ENCODE measurements around the gene FBXO5.
"Not testable (repeated sequence)": the region's sequence is repeated elsewhere in the genome, so short reads cannot be mapped to it uniquely, and the experiment has no call there.

Gene FBXO5

DNA sequence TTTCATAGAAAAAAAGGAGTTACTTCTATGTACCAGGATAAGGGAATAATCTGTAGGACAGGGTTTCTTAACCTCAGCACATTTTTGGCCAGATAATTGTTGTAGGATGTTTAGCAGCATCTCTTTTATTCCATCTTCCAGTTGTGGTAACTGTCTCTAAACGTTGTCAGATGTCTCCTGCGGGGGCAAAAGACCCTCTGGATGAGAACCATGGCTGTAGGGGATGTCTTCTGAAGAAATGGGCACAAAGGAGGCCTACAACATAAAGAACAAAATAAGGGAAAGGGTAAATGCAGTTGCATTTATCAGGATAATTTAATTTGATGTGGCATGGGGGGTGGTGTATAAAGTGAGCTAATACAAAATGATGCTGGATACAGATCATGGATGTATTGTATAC is 4.1 kb upstream of the FBXO5 start:
- DNase-seq: no peak

DNA sequence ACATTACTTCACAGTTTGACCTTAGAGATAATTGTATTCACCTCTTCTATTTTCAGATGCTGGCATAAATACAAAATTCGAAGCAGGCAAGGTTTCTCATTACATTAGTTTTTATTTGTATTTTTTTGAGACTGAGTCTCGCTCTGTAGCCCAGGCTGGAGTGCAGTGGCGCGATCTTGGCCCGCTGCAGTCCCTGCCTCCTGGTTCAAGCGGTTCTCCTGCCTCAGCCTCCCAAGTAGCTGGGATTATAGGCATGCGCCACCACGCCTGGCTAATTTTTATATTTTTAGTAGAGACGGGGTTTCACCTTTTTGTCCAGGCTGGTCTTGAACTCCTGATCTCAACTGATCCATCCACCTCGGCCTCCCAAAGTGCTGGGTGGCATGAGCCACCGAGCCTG is 2.5 kb upstream of the FBXO5 start:
- DNase-seq: not testable (repeated sequence)

DNA sequence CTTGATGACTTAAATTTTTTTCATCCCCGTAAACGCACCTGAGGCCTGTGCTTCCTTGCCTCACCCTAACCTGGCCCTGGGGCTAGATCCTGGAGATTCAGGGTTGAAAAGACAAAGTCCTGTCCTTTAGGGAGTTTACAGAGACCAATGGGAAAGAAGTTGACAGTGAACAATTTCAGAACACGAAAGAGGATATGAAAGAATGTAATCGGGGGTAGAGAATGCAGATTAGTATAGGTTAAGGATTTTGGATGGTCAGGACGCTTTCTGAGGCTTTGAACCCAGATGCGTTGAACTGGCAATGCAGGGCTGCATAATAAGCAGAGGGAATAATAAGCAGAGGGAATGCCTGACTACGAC is 1.7 kb upstream of the FBXO5 start:
- DNase-seq: no peak

DNA sequence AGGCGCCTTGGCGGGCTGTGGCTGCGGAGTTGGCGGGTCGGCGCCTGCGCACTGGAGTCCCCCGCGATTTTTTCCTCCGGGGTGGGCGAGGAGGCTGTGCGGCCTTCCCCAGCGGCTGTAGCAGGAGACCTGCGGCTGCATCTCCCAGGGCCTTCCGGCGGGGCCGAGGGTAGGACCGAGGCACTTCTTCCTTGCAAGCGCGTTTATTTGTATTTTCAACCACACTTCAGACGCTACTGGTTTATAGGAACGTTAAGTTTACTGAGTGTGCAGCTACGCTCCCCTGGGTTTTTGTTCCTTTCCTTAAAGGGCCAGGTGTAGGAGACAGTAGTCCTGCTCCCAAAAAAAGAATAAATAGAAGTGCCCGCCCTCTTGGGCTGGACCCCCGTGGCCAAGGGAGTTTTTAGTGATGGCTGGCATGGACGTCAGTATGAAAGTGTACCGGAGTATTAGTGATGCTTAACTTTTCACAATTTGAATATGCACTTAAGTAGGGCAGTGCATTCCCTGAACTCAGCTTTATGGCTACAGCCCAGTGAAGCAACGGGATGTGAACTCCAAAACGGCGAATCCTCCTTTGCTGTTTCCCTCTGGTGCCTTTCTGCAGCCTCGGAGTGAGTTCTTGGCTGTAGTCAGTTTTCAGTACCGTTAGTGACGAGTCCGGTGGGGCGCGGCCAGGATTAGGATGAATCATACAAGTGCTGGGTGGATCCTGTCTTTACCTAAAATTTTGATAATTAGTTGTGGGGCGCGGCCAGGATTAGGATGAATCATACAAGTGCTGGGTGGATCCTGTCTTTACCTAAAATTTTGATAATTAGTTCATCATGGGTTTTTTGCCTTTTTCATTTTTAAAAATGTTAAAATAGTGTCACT is 1.0 kb upstream of the FBXO5 start:
- DNase-seq: peak; percentile 98

DNA sequence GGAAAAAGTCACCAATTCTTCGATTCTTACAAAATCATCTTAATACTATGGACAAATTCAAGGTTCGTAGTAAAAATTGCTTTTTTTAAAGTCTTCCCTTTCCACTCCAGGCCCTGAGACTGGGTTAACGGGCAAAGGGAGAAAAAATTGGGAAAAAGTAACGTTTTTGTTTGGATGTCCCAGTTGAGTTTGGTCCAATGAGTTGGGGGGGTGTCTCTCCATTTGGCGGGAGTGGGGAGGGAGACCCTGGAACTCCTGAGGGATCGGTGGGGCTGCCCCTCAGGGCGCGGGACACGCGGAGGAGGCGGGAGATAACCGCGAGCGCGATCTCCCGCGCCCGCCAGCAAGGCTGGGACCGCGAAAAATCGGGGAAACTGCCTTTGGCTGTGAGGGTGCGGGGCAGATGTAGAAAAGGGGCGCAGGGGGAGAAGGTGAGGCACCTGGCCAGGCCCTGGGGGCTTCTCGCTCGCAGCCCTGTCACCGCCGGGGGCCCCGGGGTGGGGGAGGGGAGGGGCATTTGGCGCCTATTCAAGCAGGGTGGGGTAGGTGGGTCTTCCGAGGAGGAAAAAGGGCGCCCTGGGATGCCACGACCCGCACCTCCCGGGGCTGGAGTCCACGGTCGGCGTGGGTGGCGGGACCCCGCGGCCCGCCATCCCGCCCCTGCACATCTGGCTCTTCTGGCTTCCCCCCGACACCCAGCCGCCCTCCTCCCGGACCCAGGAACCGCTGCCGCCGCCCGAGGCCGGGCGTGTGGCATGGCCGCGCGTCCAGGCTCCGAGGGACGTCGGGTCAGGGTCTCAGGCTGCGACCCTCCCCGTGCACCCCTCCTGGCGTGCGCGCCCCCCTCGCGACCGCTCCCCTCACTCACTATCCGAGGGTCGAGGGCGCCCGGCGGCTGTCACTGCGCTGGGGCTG is 595 bp downstream of the FBXO5 start:
- peak; percentile 54 for DNase-seq

DNA sequence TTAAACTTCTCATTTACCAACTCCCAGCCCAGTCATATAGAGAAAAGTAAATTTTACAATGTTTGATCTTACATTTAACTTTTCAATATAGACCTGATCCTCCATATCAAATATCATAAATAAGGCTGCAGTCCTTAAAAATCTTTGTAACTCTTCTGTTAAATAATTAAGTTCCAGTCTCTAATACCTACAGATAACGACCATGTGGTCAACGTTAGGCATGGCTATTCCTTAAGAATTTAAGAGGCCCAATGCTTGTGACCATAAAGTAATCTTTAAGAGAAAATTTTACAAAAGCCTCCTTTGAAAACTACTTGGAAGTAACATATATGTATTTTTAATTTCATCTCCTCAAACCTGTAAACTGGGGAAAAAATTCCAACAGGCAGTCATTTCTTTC is 1.6 kb downstream of the FBXO5 start:
- DNase-seq: no peak

DNA sequence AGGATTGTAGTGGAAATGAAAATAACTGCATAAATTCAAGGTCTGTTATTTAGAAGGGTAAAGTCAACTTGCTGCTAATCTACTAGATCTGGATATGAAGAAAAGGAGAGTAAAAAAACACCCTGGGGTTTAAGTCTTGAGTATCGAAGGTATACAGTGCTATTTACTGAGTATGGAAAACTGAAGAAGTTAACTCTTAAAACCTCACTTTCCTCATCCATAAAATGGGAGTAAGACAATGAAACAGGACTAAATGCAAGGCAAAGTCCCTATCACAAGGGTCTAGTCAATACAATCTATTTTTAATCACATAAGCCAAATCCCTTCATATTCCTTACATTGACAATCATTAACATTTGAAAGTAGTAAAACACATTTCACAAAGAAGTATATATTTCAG is 2.2 kb downstream of the FBXO5 start:
- no peak for DNase-seq

DNA sequence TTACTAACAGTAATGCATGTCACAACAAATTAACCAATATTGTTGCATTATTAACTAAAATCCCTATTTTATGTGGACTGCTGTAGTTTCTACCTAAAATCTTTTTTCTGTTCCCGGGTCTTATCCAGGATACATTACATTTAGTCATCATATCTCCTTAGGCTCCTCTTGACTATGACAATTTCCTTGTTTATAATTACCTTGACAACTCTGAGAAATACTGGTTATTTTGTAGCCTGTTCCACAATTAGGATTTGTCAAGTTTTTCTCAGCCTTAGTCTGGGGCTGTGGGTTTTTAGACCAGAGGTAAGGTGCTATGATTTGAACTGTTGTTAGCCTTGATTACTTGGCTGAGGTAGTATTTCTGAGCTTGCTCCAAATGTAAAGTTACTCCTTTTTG is 3.7 kb downstream of the FBXO5 start:
- no peak for DNase-seq

DNA sequence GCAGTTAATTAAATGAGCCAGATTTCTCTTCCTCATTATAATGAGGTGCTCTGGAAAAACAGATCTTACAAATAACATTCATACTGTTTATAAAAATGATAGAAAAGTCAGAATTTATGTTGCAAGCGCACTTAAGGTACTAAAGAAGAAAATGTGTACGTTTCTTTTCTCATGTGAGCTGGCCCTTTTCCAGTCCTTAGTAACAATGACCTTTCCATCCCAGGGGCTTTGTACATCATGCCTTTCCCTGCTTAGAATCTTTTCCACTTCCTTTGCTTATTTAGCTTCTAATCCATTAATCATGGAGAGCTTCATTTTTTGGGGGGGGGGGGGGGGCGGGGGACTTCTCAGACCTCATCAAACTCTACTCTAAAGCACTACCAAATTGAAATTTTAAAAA is 4.8 kb downstream of the FBXO5 start:
- no peak for DNase-seq

DNA sequence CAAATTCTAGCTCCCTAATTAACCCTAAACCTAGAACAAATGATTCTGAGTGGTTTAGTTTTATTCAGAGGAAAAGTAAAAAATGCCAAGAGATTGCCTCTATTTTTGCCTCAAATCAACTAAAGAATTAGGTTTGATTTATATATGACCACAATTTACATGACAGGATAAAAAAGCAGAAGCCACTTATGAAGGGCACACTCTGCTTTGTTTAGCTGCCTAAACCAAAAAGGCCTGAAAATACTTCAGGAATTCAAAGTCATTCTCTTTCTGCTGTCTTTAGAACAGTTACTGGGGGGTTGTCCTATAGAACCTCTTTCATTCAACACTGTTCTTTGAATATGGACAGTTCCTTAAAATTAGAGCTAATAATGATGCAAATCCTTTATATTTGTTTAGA is 5.3 kb downstream of the FBXO5 start:
- DNase-seq: no peak

DNA sequence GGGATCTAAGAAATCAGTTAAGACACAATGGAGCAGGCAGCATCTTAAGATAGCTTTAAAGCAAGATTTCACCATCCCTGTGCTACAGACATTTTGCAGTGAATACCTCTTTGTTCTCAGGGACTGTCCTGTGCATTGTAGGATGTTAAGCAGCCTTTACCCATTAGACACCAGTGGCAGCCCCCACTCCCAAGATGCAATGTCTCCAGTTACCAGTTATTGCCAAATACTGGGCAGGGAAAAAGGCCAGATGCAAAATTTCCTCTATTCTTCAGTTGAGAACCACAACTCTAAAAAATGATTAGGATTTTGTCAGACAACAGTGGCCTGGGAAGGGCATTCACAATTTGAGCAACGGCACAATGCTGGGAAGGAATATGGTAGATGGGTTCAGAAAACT is 6.1 kb downstream of the FBXO5 start:
- DNase-seq: no peak

DNA sequence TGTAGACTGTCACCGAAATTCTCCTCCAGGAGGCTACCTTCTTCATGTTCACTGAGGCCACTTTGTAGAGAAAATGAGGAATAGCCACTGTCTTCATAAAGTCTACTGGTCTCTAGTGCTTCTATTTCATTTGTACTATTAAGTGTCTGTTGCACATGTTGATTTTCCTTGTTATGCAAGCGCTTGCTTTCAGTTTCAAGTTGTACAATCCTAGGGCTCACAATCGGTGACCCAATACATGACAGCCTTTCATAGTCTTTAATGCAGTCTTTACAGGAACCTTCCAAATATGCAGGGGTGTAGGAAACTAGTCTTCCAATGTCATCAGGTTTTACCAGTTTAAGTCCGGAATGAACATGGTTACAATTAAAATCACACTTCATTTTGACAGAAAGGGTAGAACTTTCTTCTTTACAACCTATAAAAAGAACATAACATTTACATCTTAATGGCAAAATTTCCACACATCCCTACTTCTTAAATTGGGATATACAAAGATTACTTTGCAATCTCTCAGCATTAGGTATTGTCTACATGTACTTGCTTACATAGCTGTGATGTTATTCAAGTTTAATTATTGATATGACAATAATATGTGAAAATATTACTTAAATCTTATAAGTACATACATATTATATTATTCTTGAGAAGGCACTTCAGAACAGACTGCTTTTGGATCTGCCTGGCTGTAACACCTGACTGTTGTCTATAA is 7.5 kb downstream of the FBXO5 start:
- no peak for DNase-seq

DNA sequence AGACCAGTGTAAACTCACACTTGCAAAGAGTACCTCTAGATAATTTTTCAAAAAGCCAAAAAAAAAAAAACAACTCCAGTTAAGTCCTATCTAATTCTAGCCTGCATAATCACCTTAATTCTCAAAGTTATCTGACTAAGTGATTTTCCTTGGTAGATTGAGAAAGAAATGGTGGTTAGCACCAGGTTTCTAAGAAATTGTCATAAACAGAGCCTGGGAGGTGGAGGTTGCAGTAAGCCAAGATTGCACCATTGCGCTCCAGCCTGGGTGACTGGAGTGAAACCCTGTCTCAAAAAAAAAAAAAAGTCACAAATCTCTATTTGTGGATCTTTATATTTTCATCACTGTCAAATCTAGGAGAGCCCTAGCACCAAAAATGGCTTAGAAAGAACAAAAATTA is 8.9 kb downstream of the FBXO5 start:
- DNase-seq: no peak

DNA sequence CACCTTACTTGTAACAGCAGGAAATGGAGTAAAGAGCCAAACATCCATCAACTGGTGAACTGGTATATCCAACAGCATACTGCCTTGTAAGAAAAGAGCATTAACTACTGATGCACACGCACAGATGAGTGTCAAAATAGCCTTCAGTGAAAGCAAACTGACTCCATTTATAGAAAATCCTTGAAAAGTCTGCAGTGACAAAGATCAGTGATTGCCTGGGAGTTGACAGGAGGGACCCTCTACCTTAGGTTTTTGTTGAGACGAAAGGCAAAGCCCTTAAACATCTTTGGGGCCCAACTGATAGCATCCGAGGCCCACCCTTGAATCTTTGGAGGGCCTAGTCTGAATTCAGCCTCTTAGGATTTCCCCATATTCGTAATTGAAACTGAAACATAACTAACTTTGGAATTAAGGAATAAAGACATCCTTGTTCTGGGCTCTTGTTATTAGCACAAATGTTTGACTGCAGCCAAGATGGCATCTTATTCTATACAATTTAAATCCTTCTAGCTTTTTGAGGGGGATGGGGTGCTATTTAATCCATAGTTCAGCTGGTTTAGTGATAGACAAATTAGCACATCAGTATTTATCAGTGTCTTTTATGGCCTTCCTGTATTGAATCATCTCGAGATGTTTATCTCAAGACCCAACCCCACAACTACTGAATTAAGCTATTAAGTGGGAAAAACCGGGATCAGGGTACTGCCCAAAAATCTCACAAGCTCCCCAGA is 13.0 kb downstream of the FBXO5 start:
- DNase-seq: no peak

DNA sequence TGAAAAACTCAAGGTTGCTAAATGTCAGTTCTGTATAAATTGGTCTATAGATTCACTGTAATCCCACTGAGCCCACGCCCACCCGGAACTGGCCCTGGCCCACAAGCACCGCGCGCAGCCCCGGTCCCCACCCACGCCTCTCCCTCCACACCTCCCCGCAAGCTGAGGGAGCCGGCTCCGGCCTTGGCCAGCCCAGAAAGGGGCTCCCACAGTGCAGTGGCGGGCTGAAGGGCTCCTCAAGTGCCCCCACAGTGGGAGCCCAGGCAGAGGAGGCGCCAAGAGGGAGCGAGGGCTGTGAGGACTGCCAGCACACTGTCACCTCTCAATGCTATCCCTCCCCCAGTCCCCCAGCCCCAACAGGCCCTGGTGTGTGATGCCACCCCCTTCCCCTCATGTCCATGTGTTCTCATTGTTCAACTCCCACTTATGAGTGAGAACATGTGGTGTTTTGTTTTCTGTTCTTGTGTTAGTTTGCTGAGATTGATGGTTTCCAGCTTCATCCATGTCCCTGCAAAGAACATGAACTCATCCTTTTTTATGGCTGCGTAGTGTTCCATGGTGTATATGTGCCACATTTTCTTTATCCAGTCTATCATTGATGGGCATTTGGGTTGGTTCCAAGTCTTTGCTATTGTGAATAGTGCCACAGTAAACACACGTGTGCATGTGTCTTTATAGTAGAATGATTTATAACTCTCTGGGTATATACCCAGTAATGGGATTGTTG is 16.5 kb downstream of the FBXO5 start:
- not testable (repeated sequence) for DNase-seq

DNA sequence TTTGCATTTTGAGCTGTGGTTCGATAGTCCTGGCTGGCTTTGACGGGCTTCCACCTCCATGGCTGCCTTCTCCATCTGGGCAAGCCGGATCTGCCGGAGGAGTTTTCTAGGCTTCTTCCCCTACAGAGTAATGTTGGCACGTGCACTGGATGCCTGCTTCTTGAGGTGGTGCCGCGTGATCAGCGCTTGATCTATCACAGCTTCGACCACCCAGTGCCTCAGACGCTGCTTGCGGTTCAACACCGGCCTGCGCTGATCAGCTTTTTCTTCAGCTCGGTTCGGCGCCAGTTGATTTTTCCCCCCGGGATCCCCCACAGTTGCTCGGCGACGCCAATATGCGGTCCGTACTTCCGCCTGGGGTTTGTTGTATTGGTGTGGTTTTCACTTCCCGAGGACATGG is 23.5 kb downstream of the FBXO5 start:
- no peak for DNase-seq

DNA sequence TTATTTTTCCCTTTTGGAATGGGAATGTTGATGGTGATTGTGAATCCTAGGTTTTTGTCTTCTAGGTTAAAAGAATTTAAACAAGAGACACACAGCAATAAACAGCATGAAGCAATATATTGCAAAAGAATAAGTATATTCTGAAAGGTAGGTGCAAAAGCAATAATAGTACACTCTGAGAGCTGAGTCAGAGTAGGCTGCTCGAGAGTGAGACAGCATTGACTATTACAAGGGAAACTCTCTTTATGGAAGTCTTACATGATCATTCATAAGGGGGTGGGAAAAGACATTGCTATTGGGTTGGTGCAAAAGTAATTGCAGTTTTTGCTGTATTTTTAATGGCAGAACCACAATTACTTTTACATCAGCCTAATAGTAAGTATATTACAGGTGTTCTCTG is 25.0 kb downstream of the FBXO5 start:
- DNase-seq: no peak

DNA sequence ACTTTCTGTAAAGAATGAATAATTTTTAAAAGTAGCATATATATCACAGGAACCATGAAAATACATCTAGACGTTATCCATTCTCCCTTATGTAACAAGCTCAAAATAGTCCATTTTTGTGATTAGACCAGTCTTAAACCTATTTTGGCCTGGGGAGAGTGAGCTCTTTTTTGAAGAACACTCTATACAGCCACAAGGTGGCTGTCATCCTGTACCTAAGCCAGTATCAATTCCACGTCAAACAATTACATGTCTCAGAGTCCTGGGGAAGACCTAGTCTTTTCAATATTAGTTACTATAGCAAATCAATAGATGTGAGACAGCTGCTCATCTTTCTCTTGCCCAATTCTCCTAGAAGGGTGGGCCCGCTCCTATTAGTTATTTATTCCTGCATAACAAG is 28.4 kb downstream of the FBXO5 start:
- no peak for DNase-seq

DNA sequence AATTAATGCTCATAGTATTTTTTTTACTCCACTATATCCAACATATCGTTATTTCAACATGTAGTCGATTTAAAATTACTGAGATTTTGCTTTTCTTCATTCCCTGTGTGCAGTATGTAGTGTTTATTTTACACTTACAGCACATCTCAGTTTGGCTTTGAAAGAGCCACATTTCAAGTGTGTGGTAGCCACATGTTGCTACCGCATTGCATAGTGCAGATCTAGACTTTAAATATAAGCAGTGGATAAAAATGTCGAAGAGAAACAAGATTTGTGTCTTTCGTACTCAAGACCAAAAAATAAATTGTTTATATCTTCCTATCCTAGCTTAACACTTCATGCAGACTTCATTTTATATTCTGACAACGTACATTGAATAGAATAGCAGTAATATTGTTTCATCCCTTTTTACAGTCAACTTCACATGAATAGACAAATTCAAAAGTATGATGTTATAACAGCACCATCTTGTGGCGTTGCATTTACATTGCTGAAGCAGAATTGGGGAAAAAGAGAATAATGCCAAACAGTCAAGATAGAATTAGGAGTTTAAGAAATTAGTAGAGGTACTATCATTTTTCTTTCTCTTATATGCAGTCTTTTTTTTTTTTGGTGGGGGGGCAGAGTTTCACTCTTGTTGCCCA is 29.9 kb downstream of the FBXO5 start:
- no peak for DNase-seq

DNA sequence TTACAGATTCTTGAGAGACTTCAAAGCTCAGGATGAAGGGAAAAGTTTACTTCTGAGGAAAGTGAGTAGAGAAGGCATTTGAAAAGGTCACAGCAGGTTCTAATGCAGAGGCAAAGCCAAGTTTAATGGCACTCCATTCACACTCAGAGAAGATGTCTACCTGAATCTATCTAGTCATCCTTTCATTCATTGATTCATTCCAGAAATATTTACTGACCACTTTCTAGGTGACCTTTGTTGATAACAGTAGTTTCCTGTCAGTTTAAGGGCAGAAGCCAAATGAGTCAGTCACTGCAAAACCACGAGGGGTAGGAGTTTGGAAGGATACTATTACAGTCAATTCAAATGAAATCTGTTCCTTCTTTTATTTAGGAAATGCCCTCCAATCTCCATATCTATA is 30.8 kb downstream of the FBXO5 start:
- DNase-seq: no peak

DNA sequence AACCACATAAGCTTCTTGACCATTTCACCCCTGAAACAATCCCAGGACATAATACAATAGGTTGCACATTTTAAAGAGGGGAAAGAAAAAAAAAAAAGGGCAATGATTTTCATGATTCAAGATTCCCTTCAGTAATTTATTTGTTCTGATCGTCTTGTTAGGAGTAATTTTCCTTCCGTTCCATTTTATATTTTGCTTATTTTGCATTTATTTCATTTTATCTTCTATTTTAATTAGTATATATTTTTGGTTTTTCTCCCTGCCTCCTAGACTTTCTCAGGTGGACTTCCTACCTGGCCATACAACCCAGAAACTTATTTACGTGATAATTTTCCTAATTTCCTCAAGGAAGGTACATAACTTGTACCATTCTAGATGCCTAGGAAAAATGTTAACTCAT is 32.6 kb downstream of the FBXO5 start:
- DNase-seq: no peak
